ENCODE results near the gene TEKT1. TPM values are rescaled to one million over a fixed set of nuclear protein-coding genes. Genes with fewer than 3 reads are reported as not detected.

The TEKT1 gene
- total RNA-seq, 1 experiment from 2014 or later, result not detected

GRCh38 chr17:6756425-6757031 is 75.0 kb downstream of the TEKT1 start:
- CTCF ChIA-PET, result interaction anchor here (0.5 kb wide), 1 partner anchor 68 kb away, joined by 3 read pairs; no protein-coding TSS in a partner anchor
- BruUV-seq (replicated peaks), result no TSS peak
- Mint-ChIP-seq H3K4me1 (ENCODE audit: insufficient read depth, unreplicated experiment) (peaks cover 15% of the 10 kb centered on the region), H3K36me3 (ENCODE audit: insufficient read depth, unreplicated experiment) (no peaks in the 10 kb centered on the region), H3K4me3 (ENCODE audit: unreplicated experiment) (no peak overlapping the region), H3K9me3 (ENCODE audit: unreplicated experiment) (no peaks in the 10 kb centered on the region), H3K27me3 (ENCODE audit: insufficient read depth, unreplicated experiment) (no peaks in the 10 kb centered on the region), H3K27ac (ENCODE audit: low read depth, unreplicated experiment) (no peak overlapping the region)
- TF ChIP-seq, protein P1, sequence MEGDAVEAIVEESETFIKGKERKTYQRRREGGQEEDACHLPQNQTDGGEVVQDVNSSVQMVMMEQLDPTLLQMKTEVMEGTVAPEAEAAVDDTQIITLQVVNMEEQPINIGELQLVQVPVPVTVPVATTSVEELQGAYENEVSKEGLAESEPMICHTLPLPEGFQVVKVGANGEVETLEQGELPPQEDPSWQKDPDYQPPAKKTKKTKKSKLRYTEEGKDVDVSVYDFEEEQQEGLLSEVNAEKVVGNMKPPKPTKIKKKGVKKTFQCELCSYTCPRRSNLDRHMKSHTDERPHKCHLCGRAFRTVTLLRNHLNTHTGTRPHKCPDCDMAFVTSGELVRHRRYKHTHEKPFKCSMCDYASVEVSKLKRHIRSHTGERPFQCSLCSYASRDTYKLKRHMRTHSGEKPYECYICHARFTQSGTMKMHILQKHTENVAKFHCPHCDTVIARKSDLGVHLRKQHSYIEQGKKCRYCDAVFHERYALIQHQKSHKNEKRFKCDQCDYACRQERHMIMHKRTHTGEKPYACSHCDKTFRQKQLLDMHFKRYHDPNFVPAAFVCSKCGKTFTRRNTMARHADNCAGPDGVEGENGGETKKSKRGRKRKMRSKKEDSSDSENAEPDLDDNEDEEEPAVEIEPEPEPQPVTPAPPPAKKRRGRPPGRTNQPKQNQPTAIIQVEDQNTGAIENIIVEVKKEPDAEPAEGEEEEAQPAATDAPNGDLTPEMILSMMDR (IDR thresholded peaks at IDR 0.05; ENCODE audit: unreplicated experiment), result no peak
- POLR2A ChIA-PET, result no interaction called here
- intact Hi-C loops (cut with micrococcal nuclease), result no loop called here
- no peak for DNase-seq (ENCODE audit: unreplicated experiment)

DNA sequence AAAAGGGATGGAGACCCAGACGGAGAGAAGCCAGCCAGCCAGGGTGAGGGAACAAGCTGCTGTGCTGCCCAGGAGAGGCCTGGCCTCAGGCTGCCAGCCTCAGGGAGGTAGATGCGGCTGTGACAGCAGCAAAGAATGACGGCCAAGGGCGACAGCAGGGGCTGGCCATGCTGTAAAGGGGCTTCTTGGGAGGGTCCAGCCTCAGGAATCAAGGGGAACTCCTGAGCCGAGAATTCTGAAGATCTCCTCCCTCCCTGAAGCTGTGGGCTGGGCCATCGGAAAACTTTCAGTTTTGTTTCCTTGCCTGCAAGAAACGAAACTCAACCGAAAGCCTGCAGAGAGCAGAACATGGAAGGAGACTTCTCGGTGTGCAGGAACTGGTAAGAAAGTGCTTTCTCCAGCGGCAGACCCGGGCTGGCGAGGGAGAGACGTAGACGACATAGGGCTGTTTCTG is 75.8 kb downstream of the TEKT1 start, which contains the start of gene XAF1:
XAF1 (plus strand) TSS at position 316 of the 454 bp plus-strand sequence; CDS start at position 349, 33 bp downstream.
- Mint-ChIP-seq H3K36me3 (ENCODE audit: insufficient read depth, unreplicated experiment) (no peaks in the 10 kb centered on the region), H3K4me3 (ENCODE audit: unreplicated experiment) (no peak within 1 kb of the TSS), H3K27ac (ENCODE audit: low read depth, unreplicated experiment) (no peak within 1 kb of the TSS), H3K9me3 (ENCODE audit: unreplicated experiment) (no peaks in the 10 kb centered on the region), H3K4me1 (ENCODE audit: insufficient read depth, unreplicated experiment) (peaks cover 15% of the 10 kb centered on the region), H3K27me3 (ENCODE audit: insufficient read depth, unreplicated experiment) (no peaks in the 10 kb centered on the region)
- intact Hi-C loops (cut with micrococcal nuclease), result no loop called here
- TF ChIP-seq, protein P1 (IDR thresholded peaks at IDR 0.05; ENCODE audit: unreplicated experiment), result no peak
- CTCF ChIA-PET, result interaction anchor here (0.6 kb wide), 1 partner anchor 1498 kb away, joined by 3 read pairs; no protein-coding TSS in a partner anchor
- no peak for DNase-seq (ENCODE audit: unreplicated experiment)
- BruUV-seq (replicated peaks), result no TSS peak
- POLR2A ChIA-PET, result no interaction called here

- intact Hi-C loops (cut with micrococcal nuclease), result no loop called here
- CTCF ChIA-PET, result interaction anchor here (0.6 kb wide), 1 partner anchor 1498 kb away, joined by 3 read pairs; no protein-coding TSS in a partner anchor
- BruUV-seq (replicated peaks), result no TSS peak
- Mint-ChIP-seq H3K9me3 (ENCODE audit: unreplicated experiment) (no peaks in the 10 kb centered on the region), H3K4me3 (ENCODE audit: unreplicated experiment) (no peak overlapping the region), H3K36me3 (ENCODE audit: insufficient read depth, unreplicated experiment) (no peaks in the 10 kb centered on the region), H3K27ac (ENCODE audit: low read depth, unreplicated experiment) (no peak overlapping the region), H3K4me1 (ENCODE audit: insufficient read depth, unreplicated experiment) (peaks cover 15% of the 10 kb centered on the region), H3K27me3 (ENCODE audit: insufficient read depth, unreplicated experiment) (no peaks in the 10 kb centered on the region)
- no peak for DNase-seq (ENCODE audit: unreplicated experiment)
- POLR2A ChIA-PET, result no interaction called here
- TF ChIP-seq, protein P1 (IDR thresholded peaks at IDR 0.05; ENCODE audit: unreplicated experiment), result no peak
These were observed 76.2 kb downstream of the TEKT1 start for GRCh38 chr17:6755281-6755680.

- ChIA-PET CTCF (interaction anchor here (0.7 kb wide), 1 partner anchor 31 kb away, joined by 3 read pairs; no protein-coding TSS in a partner anchor), POLR2A (interaction anchor here (0.5 to 0.6 kb wide), 2 partner anchors 54 to 168 kb away, joined by 3 to 4 read pairs; no protein-coding TSS in a partner anchor)
- BruUV-seq (replicated peaks), result no TSS peak
- intact Hi-C loops (cut with micrococcal nuclease), result no loop called here
- Mint-ChIP-seq H3K36me3 (ENCODE audit: insufficient read depth, unreplicated experiment) (no peaks in the 10 kb centered on the region), H3K27ac (ENCODE audit: low read depth, unreplicated experiment) (peak overlapping the region; percentile 89), H3K4me1 (ENCODE audit: insufficient read depth, unreplicated experiment) (peaks cover 15% of the 10 kb centered on the region), H3K9me3 (ENCODE audit: unreplicated experiment) (no peaks in the 10 kb centered on the region), H3K27me3 (ENCODE audit: insufficient read depth, unreplicated experiment) (no peaks in the 10 kb centered on the region), H3K4me3 (ENCODE audit: unreplicated experiment) (no peak overlapping the region)
- TF ChIP-seq, protein P1 (IDR thresholded peaks at IDR 0.05; ENCODE audit: unreplicated experiment), result no peak
- no peak for DNase-seq (ENCODE audit: unreplicated experiment)
These were observed 78.0 kb downstream of the TEKT1 start for GRCh38 chr17:6753546-6753945.
